SK-N-SH treated with all-trans-retinoic acid at 6 μM for 48 hours (cell line): ENCODE data around the gene ARHGAP8.

Experiments
- ARNTL ChIP-seq: fragments of 450-650 bp; formaldehyde crosslinking; IDR thresholded peaks from 2 replicates; pipeline ENCODE4 v1.5.0; 2020; ENCODE audit warnings: low read depth, mild to moderate bottlenecking, moderate library complexity, borderline replicate concordance
- CREB5 ChIP-seq: fragments of 250-450 bp; sonication (Bioruptor Pico); IDR thresholded peaks from 2 replicates; pipeline ENCODE4 v1.5.1; 2020; ENCODE audit warnings: low read depth, mild to moderate bottlenecking, moderate library complexity
- ISL1 ChIP-seq: fragments of 250-450 bp; sonication (Bioruptor Pico); IDR thresholded peaks from 2 replicates; pipeline ENCODE4 v2.1.2; 2022; ENCODE audit warnings: mild to moderate bottlenecking, moderate library complexity
- PATZ1 ChIP-seq: fragments of 250-450 bp; sonication (Bioruptor Pico); IDR thresholded peaks from 2 replicates; pipeline ENCODE4 v1.8.0; 2020; ENCODE audit warnings: mild to moderate bottlenecking, moderate library complexity, borderline replicate concordance
- TCF4 ChIP-seq: fragments of 250-450 bp; sonication (Bioruptor Pico); IDR thresholded peaks from 2 replicates; pipeline ENCODE4 v1.8.0; 2021; ENCODE audit warnings: mild to moderate bottlenecking, moderate library complexity, borderline replicate concordance
- TOX ChIP-seq: fragments of 250-450 bp; sonication (Bioruptor Pico); IDR thresholded peaks from 2 replicates; pipeline ENCODE4 v1.8.0; 2021; ENCODE audit warnings: mild to moderate bottlenecking, moderate library complexity, borderline replicate concordance
- ZFP3 ChIP-seq: fragments of 250-450 bp; sonication (Bioruptor Pico); IDR thresholded peaks from 2 replicates; pipeline ENCODE4 v1.5.0; 2020; ENCODE audit warnings: mild to moderate bottlenecking, moderate library complexity

GRCh38 chr22:44758344-44758973 lies 6.1 kb downstream of the ARHGAP8 start:
- TF ChIP-seq CREB5 (CRISPR knock-in tag) (no peak), ZFP3 (CRISPR knock-in tag) (no peak), ISL1 (CRISPR knock-in tag) (no peak), TCF4 (CRISPR knock-in tag) (peak; percentile 76), TOX (CRISPR knock-in tag) (no peak), ARNTL (CRISPR knock-in tag) (no peak), PATZ1 (CRISPR knock-in tag) (peak; percentile 58; the same call in 1 of the 2 replicates)
